Sigmoid colon (tissue), 4 donors: ENCODE data around the gene SMYD3.

Source experiments
- EP300 ChIP-seq, 4 donors: sonication (generic); formaldehyde crosslinking; IDR thresholded peaks; one replicate each; pipeline ENCODE4 v1.6.1; 2017; ENCODE audit warnings: antibody characterized with exemption in 4 of 4
- POLR2A ChIP-seq, 2 donors: fragments of 450-650 bp; IDR thresholded peaks; one replicate each; pipeline ENCODE4 v1.6.1; 2016; ENCODE audit warnings: antibody characterized with exemption in 2 of 2, mild to moderate bottlenecking in 2 of 2, moderate library complexity in 2 of 2
- POLR2AphosphoS5 ChIP-seq, 4 donors: sonication (generic); formaldehyde crosslinking; IDR thresholded peaks; one replicate each; pipeline ENCODE4 v1.6.1; 2017; ENCODE audit warnings: antibody characterized with exemption in 4 of 4
- TF ChIP-seq, protein P1 (sequence below), 4 experiments: fragments of 450-650 bp in 3 of 4; fragments of 200-600 bp in 1 of 4; IDR thresholded peaks; one replicate each; pipeline ENCODE4 v1.5.1; 2016 to 2019; ENCODE audit warnings: antibody characterized with exemption in 4 of 4, mild to moderate bottlenecking in 3 of 4, moderate library complexity in 2 of 4

DNA sequence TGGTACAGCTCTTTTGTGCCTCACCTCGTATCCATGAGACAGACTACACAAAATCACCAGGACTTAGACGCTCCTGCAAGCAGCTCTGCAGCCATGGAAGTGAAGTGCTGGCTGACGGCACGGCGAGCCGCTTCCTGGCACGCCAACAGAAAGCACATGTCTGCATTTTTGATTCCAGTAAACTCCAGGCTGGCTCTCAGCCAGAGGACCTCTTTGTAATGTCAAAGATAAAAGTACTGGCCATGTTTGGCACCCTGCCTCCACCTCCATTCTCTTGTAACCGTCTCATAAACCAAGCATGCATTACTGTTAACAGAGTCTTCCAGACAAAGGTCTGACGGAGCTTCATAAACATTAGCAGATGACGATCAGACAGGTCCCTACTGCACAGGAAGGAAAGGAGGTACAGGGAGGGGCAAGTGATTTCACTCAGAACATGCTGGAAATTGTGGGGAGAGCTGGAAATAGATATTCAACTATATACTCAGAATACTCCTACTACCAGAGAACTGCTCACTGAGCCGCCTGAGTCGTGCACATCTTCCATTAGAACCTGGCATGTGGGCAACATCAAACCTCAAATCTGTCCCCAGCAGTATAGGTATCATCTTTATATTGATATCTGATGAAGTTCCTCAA is 632.0 kb downstream of the SMYD3 start:
- TF ChIP-seq POLR2A (IDR thresholded peaks at IDR 0.05) (no peak), EP300 (IDR thresholded peaks at IDR 0.05) (peak in 3 of 4 donors; percentile 58 to 87 (median 81)), POLR2AphosphoS5 (IDR thresholded peaks at IDR 0.05) (peak; percentile 59 to 93 (median 91))
- TF ChIP-seq, protein P1, sequence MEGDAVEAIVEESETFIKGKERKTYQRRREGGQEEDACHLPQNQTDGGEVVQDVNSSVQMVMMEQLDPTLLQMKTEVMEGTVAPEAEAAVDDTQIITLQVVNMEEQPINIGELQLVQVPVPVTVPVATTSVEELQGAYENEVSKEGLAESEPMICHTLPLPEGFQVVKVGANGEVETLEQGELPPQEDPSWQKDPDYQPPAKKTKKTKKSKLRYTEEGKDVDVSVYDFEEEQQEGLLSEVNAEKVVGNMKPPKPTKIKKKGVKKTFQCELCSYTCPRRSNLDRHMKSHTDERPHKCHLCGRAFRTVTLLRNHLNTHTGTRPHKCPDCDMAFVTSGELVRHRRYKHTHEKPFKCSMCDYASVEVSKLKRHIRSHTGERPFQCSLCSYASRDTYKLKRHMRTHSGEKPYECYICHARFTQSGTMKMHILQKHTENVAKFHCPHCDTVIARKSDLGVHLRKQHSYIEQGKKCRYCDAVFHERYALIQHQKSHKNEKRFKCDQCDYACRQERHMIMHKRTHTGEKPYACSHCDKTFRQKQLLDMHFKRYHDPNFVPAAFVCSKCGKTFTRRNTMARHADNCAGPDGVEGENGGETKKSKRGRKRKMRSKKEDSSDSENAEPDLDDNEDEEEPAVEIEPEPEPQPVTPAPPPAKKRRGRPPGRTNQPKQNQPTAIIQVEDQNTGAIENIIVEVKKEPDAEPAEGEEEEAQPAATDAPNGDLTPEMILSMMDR (IDR thresholded peaks at IDR 0.05), result no peak
